Nephron (organoid): ENCODE results near the gene ARHGAP18.

Experiments used
- H3K27ac Mint-ChIP-seq, 3 experiments: 2 replicates each; pipeline ENCODE4 v1.8.0; 2020; ENCODE audit warnings: mixed read lengths in 3 of 3, mild to moderate bottlenecking in 2 of 3, moderate library complexity in 1 of 3
- H3K27me3 Mint-ChIP-seq: 2 replicates; pipeline ENCODE4 v1.8.0; 2021; ENCODE audit warnings: low read depth, mild to moderate bottlenecking, moderate library complexity, mixed read lengths
- H3K36me3 Mint-ChIP-seq: 2 replicates; pipeline ENCODE4 v1.8.0; 2020; ENCODE audit warnings: low read depth, mixed read lengths
- H3K4me1 Mint-ChIP-seq: 2 replicates; pipeline ENCODE4 v1.8.0; 2020; ENCODE audit warnings: mixed read lengths
- H3K4me3 Mint-ChIP-seq, 3 experiments: 2 replicates each; pipeline ENCODE4 v1.8.0; 2020; ENCODE audit warnings: mild to moderate bottlenecking in 3 of 3, mixed read lengths in 3 of 3, moderate library complexity in 2 of 3
- H3K9me3 Mint-ChIP-seq: 2 replicates; pipeline ENCODE4 v1.8.0; 2020; ENCODE audit warnings: mixed read lengths
- TF ChIP-seq, protein P1 (sequence below), 3 experiments: fragments of 200-600 bp; sonication (generic); IDR thresholded peaks; one replicate each; pipeline ENCODE4 v1.5.0; 2021; ENCODE audit warnings: antibody characterized with exemption in 3 of 3; ENCODE audit not compliant: unreplicated experiment in 3 of 3

ARHGAP18 gene

DNA sequence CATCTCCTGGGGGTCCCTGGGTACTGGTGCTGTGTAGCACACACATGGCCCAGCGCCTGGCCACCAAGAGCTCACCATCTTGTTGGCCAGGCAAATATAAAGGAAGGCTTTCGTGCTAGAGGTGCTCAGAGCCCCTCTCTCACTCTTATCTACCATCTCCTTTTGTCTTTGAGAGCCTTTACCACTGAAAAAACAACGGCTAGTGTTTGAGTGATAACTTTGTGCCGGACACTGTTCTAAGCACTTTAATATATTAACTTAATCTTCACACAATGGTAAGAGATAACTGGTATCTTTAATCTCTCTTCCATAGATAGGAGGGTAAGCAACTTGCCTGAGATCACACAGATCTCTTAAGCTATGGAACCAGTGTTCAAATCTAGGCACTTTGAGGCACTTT lies 21.5 kb upstream of the ARHGAP18 start:
- TF ChIP-seq, protein P1, sequence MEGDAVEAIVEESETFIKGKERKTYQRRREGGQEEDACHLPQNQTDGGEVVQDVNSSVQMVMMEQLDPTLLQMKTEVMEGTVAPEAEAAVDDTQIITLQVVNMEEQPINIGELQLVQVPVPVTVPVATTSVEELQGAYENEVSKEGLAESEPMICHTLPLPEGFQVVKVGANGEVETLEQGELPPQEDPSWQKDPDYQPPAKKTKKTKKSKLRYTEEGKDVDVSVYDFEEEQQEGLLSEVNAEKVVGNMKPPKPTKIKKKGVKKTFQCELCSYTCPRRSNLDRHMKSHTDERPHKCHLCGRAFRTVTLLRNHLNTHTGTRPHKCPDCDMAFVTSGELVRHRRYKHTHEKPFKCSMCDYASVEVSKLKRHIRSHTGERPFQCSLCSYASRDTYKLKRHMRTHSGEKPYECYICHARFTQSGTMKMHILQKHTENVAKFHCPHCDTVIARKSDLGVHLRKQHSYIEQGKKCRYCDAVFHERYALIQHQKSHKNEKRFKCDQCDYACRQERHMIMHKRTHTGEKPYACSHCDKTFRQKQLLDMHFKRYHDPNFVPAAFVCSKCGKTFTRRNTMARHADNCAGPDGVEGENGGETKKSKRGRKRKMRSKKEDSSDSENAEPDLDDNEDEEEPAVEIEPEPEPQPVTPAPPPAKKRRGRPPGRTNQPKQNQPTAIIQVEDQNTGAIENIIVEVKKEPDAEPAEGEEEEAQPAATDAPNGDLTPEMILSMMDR (IDR thresholded peaks at IDR 0.05; ENCODE audit: unreplicated experiment in 3 of 3) = no peak
- Mint-ChIP-seq H3K27ac (no peak overlapping the region), H3K4me1 (no peaks in the 10 kb centered on the region), H3K36me3 (no peaks in the 10 kb centered on the region), H3K27me3 (no peaks in the 10 kb centered on the region), H3K4me3 (no peak overlapping the region), H3K9me3 (no peaks in the 10 kb centered on the region)

- TF ChIP-seq, protein P1 (IDR thresholded peaks at IDR 0.05; ENCODE audit: unreplicated experiment in 3 of 3) = peak; percentile 50 to 60 (median 52)
- no peak overlapping the region for H3K4me3 Mint-ChIP-seq
- H3K36me3 Mint-ChIP-seq = no peaks in the 10 kb centered on the region
- no peaks in the 10 kb centered on the region for H3K4me1 Mint-ChIP-seq
- no peak overlapping the region for H3K27ac Mint-ChIP-seq
- H3K9me3 Mint-ChIP-seq = no peaks in the 10 kb centered on the region
- H3K27me3 Mint-ChIP-seq = no peaks in the 10 kb centered on the region
These were observed 20.6 kb upstream of the ARHGAP18 start for GRCh38 chr6:129730477-129731165.

DNA sequence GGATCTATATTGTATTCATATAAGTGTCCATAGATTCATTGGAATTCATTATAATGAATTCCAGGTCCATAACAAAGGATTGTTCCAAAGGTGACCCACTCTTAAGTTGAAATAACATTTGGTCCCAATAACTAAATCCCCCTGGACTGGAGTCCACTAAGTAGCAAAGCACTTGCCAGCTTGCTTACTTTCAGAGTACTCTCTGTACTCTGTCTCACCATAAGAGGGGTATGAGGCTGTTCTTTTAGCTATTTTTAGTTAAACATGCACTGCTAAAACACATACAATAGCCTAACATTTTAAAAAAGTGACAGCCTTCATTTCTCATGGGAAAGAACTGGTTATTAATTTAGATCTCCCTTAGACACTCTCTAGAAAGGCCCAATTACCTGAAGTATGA lies 16.7 kb upstream of the ARHGAP18 start:
- Mint-ChIP-seq H3K27ac (no peak overlapping the region), H3K27me3 (no peaks in the 10 kb centered on the region), H3K36me3 (no peaks in the 10 kb centered on the region), H3K4me1 (no peaks in the 10 kb centered on the region), H3K9me3 (no peaks in the 10 kb centered on the region), H3K4me3 (no peak overlapping the region)
- TF ChIP-seq, protein P1 (IDR thresholded peaks at IDR 0.05; ENCODE audit: unreplicated experiment in 3 of 3) = no peak

- Mint-ChIP-seq H3K4me1 (no peaks in the 10 kb centered on the region), H3K36me3 (no peaks in the 10 kb centered on the region), H3K27ac (no peak overlapping the region), H3K27me3 (no peaks in the 10 kb centered on the region), H3K9me3 (no peaks in the 10 kb centered on the region), H3K4me3 (no peak overlapping the region)
- TF ChIP-seq, protein P1 (IDR thresholded peaks at IDR 0.05; ENCODE audit: unreplicated experiment in 3 of 3) = no peak
These were observed 15.4 kb upstream of the ARHGAP18 start for GRCh38 chr6:129725341-129725740.

DNA sequence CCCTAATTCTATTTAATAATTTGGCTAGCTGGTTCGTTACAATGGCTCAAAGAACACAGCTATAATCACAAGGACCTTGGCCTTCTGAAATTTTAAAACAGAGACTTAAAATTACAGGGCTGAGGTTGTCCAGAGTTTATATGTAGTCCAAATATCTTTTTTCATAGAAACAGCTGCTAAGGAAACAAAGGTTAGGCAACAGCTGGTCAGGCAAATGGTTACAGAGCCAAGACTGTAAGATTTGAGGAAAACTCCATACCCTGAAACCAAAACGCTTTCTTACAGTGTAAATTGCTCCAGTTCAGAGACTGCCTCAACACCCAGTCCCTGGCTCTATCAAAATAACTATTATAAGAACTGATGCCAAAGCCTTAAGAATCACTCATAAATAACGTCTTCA lies 9.7 kb upstream of the ARHGAP18 start:
- Mint-ChIP-seq H3K9me3 (no peaks in the 10 kb centered on the region), H3K36me3 (no peaks in the 10 kb centered on the region), H3K4me1 (no peaks in the 10 kb centered on the region), H3K4me3 (no peak overlapping the region), H3K27me3 (no peaks in the 10 kb centered on the region), H3K27ac (peak overlapping the region; percentile 65 to 70 (median 70))
- TF ChIP-seq, protein P1 (IDR thresholded peaks at IDR 0.05; ENCODE audit: unreplicated experiment in 3 of 3) = no peak

DNA sequence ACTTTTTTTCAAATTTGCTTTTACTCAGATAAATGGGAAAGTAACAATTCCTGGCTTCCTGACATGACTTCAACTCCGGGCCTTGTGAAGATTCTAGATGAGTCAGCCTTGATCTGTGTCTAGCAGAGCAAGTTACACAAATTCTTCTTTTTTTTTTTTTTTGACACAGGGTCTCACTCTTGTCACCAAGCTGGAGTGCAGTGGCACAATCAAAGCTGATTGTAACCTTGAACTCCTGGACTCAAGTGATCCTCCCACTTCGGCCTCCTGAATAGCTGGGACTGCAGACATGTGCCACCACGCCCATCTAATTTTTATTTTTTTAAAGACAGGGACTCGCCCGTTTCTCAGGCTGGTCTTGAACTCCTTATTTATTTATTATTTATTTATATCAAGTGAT lies 7.3 kb upstream of the ARHGAP18 start:
- H3K9me3 Mint-ChIP-seq = no peaks in the 10 kb centered on the region
- no peaks in the 10 kb centered on the region for H3K36me3 Mint-ChIP-seq
- no peak overlapping the region for H3K27ac Mint-ChIP-seq
- H3K4me3 Mint-ChIP-seq = no peak overlapping the region
- TF ChIP-seq, protein P1 (IDR thresholded peaks at IDR 0.05; ENCODE audit: unreplicated experiment in 3 of 3) = no peak
- H3K27me3 Mint-ChIP-seq = no peaks in the 10 kb centered on the region
- H3K4me1 Mint-ChIP-seq = no peaks in the 10 kb centered on the region
